ENCODE results near the gene UBE2G1. TPM values are rescaled to one million over a fixed set of nuclear protein-coding genes. Genes with fewer than 3 reads are reported as not detected.

The UBE2G1 gene
- total and polyA plus RNA-seq, 4 donors, result 8.0 to 47.5 (median 34.4) TPM

- H3K4me3 ChIP-seq, result no peak overlapping the region
- H3K27me3 ChIP-seq (ENCODE audit: control insufficient read depth in 3 of 3, insufficient read depth in 3 of 3, low read length in 2 of 3), result no peaks in the 10 kb centered on the region
- H3K4me1 ChIP-seq (ENCODE audit: control insufficient read depth in 5 of 5, insufficient read depth in 5 of 5, low read length in 5 of 5), result peaks cover 0 to 4% (median 0%) of the 10 kb centered on the region in 5 donors
- no peak for ATAC-seq (ENCODE audit: insufficient read depth, low FRiP score)
- no peaks in the 10 kb centered on the region for H3K9me3 ChIP-seq (ENCODE audit: control insufficient read depth in 4 of 4, insufficient read depth in 3 of 4, low read length in 3 of 4)
- 86 to 90% methylated on average over 5 of the region's 5 CpGs for WGBS, 2 donors
- H3K9ac ChIP-seq (ENCODE audit: insufficient read depth in 1 of 2, low read length in 2 of 2), result no peak overlapping the region
- DNase-seq, result peak in 2 of 3 donors; percentile 83 to 86
- no peak for TF ChIP-seq CTCF (IDR thresholded peaks at IDR 0.05; ENCODE audit: control extremely low read depth, extremely low read depth)
- H3K27ac ChIP-seq (ENCODE audit: low read depth in 1 of 2, low read length in 1 of 2), result no peak overlapping the region
- no peaks in the 10 kb centered on the region for H3K36me3 ChIP-seq (ENCODE audit: control insufficient read depth in 4 of 4, insufficient read depth in 4 of 4, low read length in 4 of 4)
Observed at GRCh38 chr17:4387137-4387536, 20.7 kb upstream of the UBE2G1 start.

DNA sequence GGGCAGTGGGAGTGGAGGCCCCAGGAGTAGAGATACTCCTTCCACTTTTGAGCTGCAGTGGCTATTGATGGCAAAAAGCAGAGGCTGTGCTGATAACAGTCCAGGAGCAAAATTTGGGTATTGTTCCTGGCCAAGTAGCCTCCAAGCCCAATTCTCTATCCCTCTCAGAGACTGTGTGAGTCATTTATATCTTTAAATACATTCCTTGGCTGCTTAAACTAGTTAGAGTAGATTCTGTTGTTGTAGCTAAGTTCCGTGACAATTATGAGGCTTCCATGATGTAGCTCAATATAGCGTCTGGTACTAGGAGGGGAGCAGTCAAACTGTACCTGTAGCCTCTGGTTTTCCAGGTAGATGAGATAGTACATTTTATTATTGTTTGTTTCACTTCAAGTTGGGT is 19.9 kb upstream of the UBE2G1 start:
- ATAC-seq (ENCODE audit: insufficient read depth, low FRiP score) (no peak), DNase-seq (no peak)
- Histone ChIP-seq H3K4me3 (no peak overlapping the region), H3K9ac (ENCODE audit: insufficient read depth in 1 of 2, low read length in 2 of 2) (no peak overlapping the region), H3K36me3 (ENCODE audit: control insufficient read depth in 4 of 4, insufficient read depth in 4 of 4, low read length in 4 of 4) (no peaks in the 10 kb centered on the region), H3K27ac (ENCODE audit: low read depth in 1 of 2, low read length in 1 of 2) (no peak overlapping the region), H3K9me3 (ENCODE audit: control insufficient read depth in 4 of 4, insufficient read depth in 3 of 4, low read length in 3 of 4) (no peaks in the 10 kb centered on the region), H3K27me3 (ENCODE audit: control insufficient read depth in 3 of 3, insufficient read depth in 3 of 3, low read length in 2 of 3) (no peaks in the 10 kb centered on the region), H3K4me1 (ENCODE audit: control insufficient read depth in 5 of 5, insufficient read depth in 5 of 5, low read length in 5 of 5) (peaks cover 0 to 4% (median 0%) of the 10 kb centered on the region in 5 donors)
- 82 to 87% methylated on average over 2 of the region's 2 CpGs for WGBS, 2 donors
- TF ChIP-seq CTCF (IDR thresholded peaks at IDR 0.05; ENCODE audit: control extremely low read depth, extremely low read depth), result no peak

DNA sequence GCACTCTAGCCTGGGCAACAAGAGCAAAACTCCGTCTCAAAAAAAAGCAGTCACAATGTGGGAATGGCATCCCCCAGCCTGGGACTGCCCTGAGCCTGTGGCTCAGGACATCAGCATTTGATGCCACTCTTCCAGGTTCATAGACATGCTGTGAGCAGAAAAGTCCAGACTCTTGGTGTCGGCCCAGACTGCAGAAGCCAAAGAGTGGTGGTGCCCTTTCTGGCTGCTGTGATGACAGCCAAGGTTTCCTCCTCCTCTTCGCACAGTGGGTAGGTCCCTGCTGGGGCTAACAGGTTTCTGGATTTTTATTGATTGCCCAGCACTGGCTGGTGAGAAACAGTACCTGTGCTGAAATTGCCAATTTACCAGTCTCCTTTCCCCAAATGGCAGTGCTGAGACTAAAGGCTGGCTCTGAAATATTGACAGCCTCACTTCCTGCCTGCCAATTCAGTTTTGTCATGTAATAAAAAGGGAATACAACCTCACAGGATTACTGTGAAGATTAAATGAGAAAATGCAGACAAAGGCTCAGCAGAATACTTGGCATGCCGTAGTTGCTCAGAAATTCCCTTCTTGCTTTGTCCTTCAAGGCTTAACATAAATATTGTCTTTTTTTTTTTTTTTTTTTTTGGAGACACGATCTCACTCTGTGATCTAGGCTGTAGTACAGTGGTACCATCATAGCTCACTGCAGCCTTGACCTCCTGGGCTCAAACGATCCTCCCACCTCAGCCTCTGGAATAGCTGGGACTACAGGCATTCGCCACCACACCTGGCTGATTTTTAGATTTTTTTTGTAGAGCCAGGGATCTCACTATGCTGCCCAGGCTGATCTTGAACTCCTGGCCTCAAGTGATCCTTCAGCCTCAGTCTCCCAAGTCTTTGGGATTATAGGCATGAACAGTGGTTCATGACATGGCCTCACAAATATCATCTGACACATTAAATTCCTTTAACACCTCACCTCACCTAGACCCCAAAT is 15.5 kb upstream of the UBE2G1 start:
- no peak overlapping the region for H3K27ac ChIP-seq (ENCODE audit: low read depth in 1 of 2, low read length in 1 of 2)
- WGBS, 2 donors, result 81 to 84% methylated on average over 6 to 7 of the region's 7 CpGs
- TF ChIP-seq CTCF (IDR thresholded peaks at IDR 0.05; ENCODE audit: control extremely low read depth, extremely low read depth), result no peak
- H3K4me1 ChIP-seq (ENCODE audit: control insufficient read depth in 5 of 5, insufficient read depth in 5 of 5, low read length in 5 of 5), result no peaks in the 10 kb centered on the region
- ATAC-seq (ENCODE audit: insufficient read depth, low FRiP score), result no peak
- H3K4me3 ChIP-seq, result no peak overlapping the region
- H3K9me3 ChIP-seq (ENCODE audit: control insufficient read depth in 4 of 4, insufficient read depth in 3 of 4, low read length in 3 of 4), result no peaks in the 10 kb centered on the region
- no peak overlapping the region for H3K9ac ChIP-seq (ENCODE audit: insufficient read depth in 1 of 2, low read length in 2 of 2)
- no peak for DNase-seq
- H3K36me3 ChIP-seq (ENCODE audit: control insufficient read depth in 4 of 4, insufficient read depth in 4 of 4, low read length in 4 of 4), result no peaks in the 10 kb centered on the region
- H3K27me3 ChIP-seq (ENCODE audit: control insufficient read depth in 3 of 3, insufficient read depth in 3 of 3, low read length in 2 of 3), result no peaks in the 10 kb centered on the region

Measured in lung (tissue), 12 donors.